Fibroblast of pulmonary artery (primary cell): Measurements from ENCODE around the gene RNF214.

Source experiments
- DNase-seq: peaks from one replicate; pipeline ENCODE4 v3.0.0-alpha.2; 2010; ENCODE audit warnings: low read depth
- H3K4me3 ChIP-seq: replicated peaks from 2 replicates; pipeline ENCODE4 v1.5.1; 2011; ENCODE audit warnings: low read depth, mild to moderate bottlenecking, control low read depth, low read length, moderate library complexity
- TF ChIP-seq, protein P1 (sequence below): IDR thresholded peaks from 2 replicates; pipeline ENCODE4 v1.5.1; 2011; ENCODE audit warnings: mild to moderate bottlenecking, control low read depth, low read length, inconsistent platforms; ENCODE audit errors: missing control alignments

Gene RNF214

DNA sequence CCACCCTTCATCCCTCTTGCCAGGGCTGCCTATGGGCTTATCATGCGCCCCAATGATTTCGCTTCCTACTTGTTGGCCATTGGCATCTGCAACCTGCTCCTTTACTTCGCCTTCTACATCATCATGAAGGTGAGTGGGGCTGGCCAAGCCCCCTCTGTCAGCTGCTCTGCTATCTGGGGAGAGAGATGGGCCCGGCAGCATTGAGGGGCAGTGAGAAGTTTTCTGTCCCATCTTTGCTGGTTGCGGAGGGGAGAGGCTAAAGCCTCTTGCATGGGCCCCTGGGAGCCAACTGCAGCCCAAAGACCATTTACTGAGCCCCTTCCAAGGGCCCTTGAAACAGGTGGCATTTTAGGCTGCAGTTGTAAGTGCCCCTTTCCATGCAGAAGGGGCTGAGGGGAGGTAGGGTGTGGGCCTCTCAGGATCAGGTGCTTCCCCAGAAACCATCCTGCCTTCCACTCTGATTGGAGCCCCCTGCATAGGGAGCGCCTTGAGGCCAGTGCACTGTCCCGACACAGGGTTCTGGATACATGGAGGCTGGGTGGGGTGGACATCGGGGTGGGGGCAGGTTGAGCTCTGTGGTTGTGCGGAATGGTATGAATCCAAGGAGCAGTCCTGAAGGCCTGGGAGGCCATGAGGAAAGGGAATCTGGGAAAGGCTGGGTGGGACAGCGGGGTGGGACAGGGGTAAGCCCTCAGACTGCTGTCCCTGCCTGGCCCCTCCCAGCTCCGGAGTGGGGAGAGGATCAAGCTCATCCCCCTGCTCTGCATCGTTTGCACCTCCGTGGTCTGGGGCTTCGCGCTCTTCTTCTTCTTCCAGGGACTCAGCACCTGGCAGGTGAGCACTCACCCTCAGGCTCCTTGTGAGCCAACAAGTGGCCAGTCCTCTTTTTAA is 39.1 kb upstream of the RNF214 start:
- TF ChIP-seq, protein P1, sequence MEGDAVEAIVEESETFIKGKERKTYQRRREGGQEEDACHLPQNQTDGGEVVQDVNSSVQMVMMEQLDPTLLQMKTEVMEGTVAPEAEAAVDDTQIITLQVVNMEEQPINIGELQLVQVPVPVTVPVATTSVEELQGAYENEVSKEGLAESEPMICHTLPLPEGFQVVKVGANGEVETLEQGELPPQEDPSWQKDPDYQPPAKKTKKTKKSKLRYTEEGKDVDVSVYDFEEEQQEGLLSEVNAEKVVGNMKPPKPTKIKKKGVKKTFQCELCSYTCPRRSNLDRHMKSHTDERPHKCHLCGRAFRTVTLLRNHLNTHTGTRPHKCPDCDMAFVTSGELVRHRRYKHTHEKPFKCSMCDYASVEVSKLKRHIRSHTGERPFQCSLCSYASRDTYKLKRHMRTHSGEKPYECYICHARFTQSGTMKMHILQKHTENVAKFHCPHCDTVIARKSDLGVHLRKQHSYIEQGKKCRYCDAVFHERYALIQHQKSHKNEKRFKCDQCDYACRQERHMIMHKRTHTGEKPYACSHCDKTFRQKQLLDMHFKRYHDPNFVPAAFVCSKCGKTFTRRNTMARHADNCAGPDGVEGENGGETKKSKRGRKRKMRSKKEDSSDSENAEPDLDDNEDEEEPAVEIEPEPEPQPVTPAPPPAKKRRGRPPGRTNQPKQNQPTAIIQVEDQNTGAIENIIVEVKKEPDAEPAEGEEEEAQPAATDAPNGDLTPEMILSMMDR: no peak
- no peak for DNase-seq
- H3K4me3 ChIP-seq: no peak overlapping the region

DNA sequence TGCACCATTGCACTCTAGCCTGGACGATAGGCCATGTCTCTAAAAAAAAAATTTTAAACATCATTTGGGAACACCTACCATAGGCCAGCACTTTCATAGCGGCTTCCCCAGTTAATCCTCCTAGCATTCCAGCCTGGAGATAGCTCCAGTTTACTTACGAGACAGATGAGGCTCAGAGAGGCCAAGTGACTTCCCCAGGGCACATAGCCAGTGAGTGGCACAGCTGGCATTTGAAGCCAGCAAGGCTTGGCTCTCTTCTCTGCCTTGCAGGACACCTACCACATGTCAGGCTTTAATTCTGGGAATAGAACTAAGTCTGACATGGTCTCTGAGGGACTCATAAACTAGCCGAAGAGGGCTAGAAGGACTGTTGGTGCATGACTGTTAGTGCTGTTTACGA is 38.2 kb upstream of the RNF214 start:
- H3K4me3 ChIP-seq: no peak overlapping the region
- DNase-seq: no peak
- TF ChIP-seq, protein P1: no peak

GRCh38 chr11:117195258-117195657 is 37.2 kb upstream of the RNF214 start:
- no peak for DNase-seq
- no peak overlapping the region for H3K4me3 ChIP-seq
- TF ChIP-seq, protein P1: no peak

- no peak overlapping the region for H3K4me3 ChIP-seq
- TF ChIP-seq, protein P1: no peak
Observed at GRCh38 chr11:117195761-117196160, 36.7 kb upstream of the RNF214 start.

DNA sequence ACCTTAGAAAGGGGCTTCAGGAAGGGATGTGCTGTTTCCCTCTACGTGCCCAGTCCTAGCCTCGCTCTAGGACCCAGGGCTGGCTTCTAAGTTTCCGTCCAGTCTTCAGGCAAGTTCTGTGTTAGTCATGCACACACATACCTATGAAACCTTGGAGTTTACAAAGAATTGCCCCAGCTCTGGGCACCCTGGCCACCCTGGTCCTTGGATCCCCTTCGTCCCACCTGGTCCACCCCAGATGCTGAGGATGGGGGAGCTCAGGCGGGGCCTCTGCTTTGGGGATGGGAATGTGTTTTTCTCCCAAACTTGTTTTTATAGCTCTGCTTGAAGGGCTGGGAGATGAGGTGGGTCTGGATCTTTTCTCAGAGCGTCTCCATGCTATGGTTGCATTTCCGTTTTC is 35.5 kb upstream of the RNF214 start:
- no peak overlapping the region for H3K4me3 ChIP-seq
- TF ChIP-seq, protein P1: no peak
- DNase-seq: no peak

More at GRCh38 chr11:117195761-117196160, 36.7 kb upstream of the RNF214 start:
- no peak for DNase-seq

- peak; percentile 61 for DNase-seq
- TF ChIP-seq, protein P1: peak; percentile 70
- no peak overlapping the region for H3K4me3 ChIP-seq
Observed at GRCh38 chr11:117197516-117198456, 34.7 kb upstream of the RNF214 start.
